ENCODE results near the gene KLHL17. TPM values are rescaled to one million over a fixed set of nuclear protein-coding genes. Genes with fewer than 3 reads are reported as not detected.

KLHL17 gene
- total RNA-seq, 1 experiment from 2014 or later: 66.9 TPM

- TF ChIP-seq ZNF263 (CRISPR knock-in tag; IDR thresholded peaks at IDR 0.05; ENCODE audit: low read depth) (no peak), MLX (CRISPR knock-in tag; IDR thresholded peaks at IDR 0.05) (no peak), AFF4 (CRISPR knock-in tag; IDR thresholded peaks at IDR 0.05; ENCODE audit: borderline replicate concordance) (no peak), ZNF281 (CRISPR knock-in tag; IDR thresholded peaks at IDR 0.05) (no peak)
Observed at GRCh38 chr1:980602-981395, 20.4 kb downstream of the KLHL17 start (continued).

DNA sequence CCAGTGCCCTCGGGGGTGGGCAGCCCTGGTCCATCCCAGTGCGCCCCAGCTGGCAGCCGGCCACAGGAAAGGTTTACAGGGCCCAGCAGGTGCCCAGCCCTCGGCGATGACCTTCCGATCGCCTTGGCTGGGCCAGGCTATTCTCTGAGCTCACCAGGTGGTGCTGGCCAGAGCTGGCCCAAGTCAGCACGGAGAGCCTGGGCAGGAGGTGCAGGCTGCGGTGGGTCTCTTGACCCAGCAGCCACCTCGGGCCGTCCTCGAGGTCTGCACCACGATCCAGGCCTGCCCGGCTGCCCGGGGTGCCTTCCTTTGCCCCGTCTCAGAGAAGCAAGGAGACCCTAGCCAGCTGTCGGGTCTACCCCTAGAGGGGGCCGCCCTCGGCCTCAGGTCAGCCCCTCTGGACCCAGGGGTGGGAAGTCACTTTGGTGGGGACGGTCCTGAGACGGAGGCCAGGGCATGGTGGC is 21.1 kb downstream of the KLHL17 start:
- CTCF ChIA-PET: interaction anchor here (1.0 to 6.3 kb wide), 7 partner anchors 15 to 83 kb away, joined by 3 to 47 read pairs (median 7); partner anchors contain the start of genes HES4, ISG15 and PLEKHN1
- TF ChIP-seq NR2C2 (CRISPR knock-in tag; IDR thresholded peaks at IDR 0.05) (no peak), ESRRA (CRISPR knock-in tag; IDR thresholded peaks at IDR 0.05; ENCODE audit: borderline replicate concordance) (no peak), RELA (CRISPR knock-in tag; IDR thresholded peaks at IDR 0.05; ENCODE audit: borderline replicate concordance) (no peak), ATF1 (CRISPR knock-in tag; IDR thresholded peaks at IDR 0.05) (no peak), FOXK1 (CRISPR knock-in tag; IDR thresholded peaks at IDR 0.05) (no peak), GRHL2 (CRISPR knock-in tag; IDR thresholded peaks at IDR 0.05; ENCODE audit: insufficient replicate concordance, severe bottlenecking) (no peak), SOX15 (CRISPR knock-in tag; IDR thresholded peaks at IDR 0.05) (no peak)
- TF ChIP-seq, protein P1, sequence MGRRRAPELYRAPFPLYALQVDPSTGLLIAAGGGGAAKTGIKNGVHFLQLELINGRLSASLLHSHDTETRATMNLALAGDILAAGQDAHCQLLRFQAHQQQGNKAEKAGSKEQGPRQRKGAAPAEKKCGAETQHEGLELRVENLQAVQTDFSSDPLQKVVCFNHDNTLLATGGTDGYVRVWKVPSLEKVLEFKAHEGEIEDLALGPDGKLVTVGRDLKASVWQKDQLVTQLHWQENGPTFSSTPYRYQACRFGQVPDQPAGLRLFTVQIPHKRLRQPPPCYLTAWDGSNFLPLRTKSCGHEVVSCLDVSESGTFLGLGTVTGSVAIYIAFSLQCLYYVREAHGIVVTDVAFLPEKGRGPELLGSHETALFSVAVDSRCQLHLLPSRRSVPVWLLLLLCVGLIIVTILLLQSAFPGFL (CRISPR knock-in tag; IDR thresholded peaks at IDR 0.05; ENCODE audit: borderline replicate concordance): no peak
- TF ChIP-seq, protein P2, sequence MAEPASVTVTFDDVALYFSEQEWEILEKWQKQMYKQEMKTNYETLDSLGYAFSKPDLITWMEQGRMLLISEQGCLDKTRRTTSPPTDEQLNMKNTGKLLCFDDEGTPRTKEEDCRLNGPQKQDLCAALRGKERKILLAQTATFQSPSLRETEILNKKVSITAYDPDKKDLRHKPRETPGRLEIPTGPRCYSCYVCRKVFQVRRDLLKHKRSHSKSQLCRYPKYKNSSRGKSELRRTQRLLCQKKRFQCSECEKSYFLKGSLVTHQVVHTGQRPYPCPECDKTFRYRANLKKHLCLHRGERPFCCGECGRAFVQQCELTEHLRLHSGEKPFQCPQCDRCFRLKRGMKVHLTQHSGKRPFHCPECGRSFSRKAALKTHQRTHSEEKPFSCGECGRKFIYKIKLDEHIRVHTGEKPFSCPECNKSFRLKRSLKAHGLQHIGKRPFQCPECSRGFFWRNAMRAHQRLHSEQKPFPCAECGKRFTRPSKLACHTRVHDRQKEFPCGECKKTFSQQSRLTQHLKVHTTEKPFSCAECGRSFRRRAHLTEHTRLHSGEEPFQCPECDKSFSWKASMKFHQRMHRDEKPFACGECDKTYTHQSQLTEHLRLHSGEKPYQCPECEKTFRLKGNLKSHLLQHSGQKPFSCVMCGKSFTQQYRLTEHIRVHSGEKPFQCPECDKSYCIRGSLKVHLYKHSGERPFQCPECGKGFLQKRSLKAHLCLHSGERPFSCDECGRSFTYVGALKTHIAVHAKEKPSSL (CRISPR knock-in tag; conservative IDR thresholded peaks at IDR 0.05): no peak
- POLR2A ChIA-PET: no interaction called here
- Mint-ChIP-seq H3K4me1 (no peaks in the 10 kb centered on the region), H3K36me3 (peaks cover 3% of the 10 kb centered on the region; the same call in 1 of the 2 replicates), H3K9me3 (peaks cover 3% of the 10 kb centered on the region), H3K27me3 (ENCODE audit: low read depth) (peaks cover 42% of the 10 kb centered on the region), H3K27ac (no peak overlapping the region), H3K4me3 (no peak overlapping the region)
- no peak for DNase-seq (ENCODE audit: low spot score)
- no peak for ATAC-seq
